Nephron progenitor cell (in vitro differentiated cells): ENCODE data around the gene PYHIN1.

Experiments used
- DNase-seq: peaks from one replicate; pipeline ENCODE4 v3.0.0; 2021
- H3K27ac Mint-ChIP-seq: 2 replicates; pipeline ENCODE4 v1.8.0; 2021; ENCODE audit warnings: mild to moderate bottlenecking, moderate library complexity, mixed read lengths
- H3K27me3 Mint-ChIP-seq: 2 replicates; pipeline ENCODE4 v1.8.0; 2021; ENCODE audit warnings: mild to moderate bottlenecking, low read depth, mixed read lengths; ENCODE audit not compliant: poor library complexity
- H3K36me3 Mint-ChIP-seq: 2 replicates; pipeline ENCODE4 v1.8.0; 2021; ENCODE audit warnings: low read depth, mixed read lengths
- H3K4me1 Mint-ChIP-seq: 2 replicates; pipeline ENCODE4 v1.8.0; 2021; ENCODE audit warnings: mixed read lengths
- H3K4me3 Mint-ChIP-seq: 2 replicates; pipeline ENCODE4 v1.8.0; 2021; ENCODE audit warnings: mild to moderate bottlenecking, moderate library complexity, mixed read lengths
- H3K9me3 Mint-ChIP-seq: 2 replicates; pipeline ENCODE4 v1.8.0; 2021; ENCODE audit warnings: mild to moderate bottlenecking, moderate library complexity, mixed read lengths
- TF ChIP-seq, protein P1 (sequence below): fragments of 200-600 bp; sonication (generic); IDR thresholded peaks from 2 replicates; pipeline ENCODE4 v1.5.0; 2021; ENCODE audit warnings: antibody characterized with exemption

Gene PYHIN1

DNA sequence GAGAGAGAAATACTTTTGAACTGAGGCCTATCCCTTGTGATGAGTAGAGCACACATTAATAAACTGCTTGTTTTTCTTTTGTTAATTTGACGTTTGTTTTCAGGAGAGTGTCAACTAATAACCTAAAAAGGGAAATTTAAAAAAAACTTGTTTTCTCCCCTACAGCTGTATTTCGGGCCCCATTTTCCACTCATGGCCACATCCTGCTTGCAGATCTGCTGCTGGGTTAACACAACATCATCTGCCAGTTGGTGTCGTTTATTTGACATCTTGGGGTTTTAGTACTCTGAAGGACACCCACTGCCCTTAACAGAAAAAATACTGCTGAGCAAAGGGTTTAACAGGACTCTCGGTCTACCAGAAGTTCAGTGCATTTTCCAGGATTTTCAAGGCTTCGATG, 848 bp upstream of the PYHIN1 start:
- Mint-ChIP-seq H3K36me3 (no peaks in the 10 kb centered on the region), H3K27me3 (no peaks in the 10 kb centered on the region), H3K4me3 (no peak overlapping the region), H3K9me3 (peaks cover 14% of the 10 kb centered on the region), H3K27ac (no peak overlapping the region), H3K4me1 (no peaks in the 10 kb centered on the region)
- TF ChIP-seq, protein P1, sequence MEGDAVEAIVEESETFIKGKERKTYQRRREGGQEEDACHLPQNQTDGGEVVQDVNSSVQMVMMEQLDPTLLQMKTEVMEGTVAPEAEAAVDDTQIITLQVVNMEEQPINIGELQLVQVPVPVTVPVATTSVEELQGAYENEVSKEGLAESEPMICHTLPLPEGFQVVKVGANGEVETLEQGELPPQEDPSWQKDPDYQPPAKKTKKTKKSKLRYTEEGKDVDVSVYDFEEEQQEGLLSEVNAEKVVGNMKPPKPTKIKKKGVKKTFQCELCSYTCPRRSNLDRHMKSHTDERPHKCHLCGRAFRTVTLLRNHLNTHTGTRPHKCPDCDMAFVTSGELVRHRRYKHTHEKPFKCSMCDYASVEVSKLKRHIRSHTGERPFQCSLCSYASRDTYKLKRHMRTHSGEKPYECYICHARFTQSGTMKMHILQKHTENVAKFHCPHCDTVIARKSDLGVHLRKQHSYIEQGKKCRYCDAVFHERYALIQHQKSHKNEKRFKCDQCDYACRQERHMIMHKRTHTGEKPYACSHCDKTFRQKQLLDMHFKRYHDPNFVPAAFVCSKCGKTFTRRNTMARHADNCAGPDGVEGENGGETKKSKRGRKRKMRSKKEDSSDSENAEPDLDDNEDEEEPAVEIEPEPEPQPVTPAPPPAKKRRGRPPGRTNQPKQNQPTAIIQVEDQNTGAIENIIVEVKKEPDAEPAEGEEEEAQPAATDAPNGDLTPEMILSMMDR = no peak
- no peak for DNase-seq

DNA sequence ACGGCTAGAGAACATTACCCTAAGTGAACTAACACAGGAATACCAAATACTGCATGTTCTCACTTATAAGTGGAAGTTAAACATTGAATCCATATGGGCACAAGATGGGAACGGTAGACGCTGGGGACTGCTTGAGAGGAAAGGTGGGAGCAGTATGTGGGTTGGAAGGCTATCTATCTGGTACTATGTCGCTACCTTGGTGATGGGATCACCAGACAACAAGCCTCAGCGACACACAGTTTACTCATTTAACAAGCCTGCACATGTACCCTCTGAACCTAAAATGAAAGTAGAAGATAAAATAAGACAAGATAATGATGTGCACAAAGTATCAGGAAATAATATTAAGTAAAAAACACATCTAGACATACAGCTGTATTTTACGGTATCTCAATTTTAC, 819 bp downstream of the PYHIN1 start:
- Mint-ChIP-seq H3K27ac (no peak overlapping the region), H3K4me1 (no peaks in the 10 kb centered on the region), H3K36me3 (no peaks in the 10 kb centered on the region), H3K4me3 (no peak overlapping the region), H3K27me3 (no peaks in the 10 kb centered on the region), H3K9me3 (peaks cover 8% of the 10 kb centered on the region)
- DNase-seq = no peak
- TF ChIP-seq, protein P1 = no peak

DNA sequence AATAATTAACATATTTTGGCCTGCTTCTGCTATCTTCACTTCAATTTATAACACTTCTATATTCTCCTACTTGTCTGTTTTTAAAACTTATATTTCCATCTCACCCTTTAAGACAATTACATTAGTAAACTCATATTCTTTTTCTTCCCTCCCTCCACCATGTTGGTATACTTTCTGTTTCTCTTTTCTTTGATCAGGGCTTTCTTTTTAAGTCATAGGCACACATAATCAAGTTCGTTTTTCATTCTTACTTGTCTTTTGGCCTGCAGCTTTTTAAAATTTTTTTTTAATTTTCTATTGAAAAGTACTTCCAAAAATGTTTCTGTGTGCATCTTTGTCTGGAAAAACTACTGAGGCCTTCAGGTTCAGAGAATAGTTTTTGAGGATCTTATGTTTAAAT, 2.3 kb downstream of the PYHIN1 start:
- no peaks in the 10 kb centered on the region for H3K36me3 Mint-ChIP-seq
- H3K4me3 Mint-ChIP-seq = no peak overlapping the region
- H3K27ac Mint-ChIP-seq = no peak overlapping the region

DNA sequence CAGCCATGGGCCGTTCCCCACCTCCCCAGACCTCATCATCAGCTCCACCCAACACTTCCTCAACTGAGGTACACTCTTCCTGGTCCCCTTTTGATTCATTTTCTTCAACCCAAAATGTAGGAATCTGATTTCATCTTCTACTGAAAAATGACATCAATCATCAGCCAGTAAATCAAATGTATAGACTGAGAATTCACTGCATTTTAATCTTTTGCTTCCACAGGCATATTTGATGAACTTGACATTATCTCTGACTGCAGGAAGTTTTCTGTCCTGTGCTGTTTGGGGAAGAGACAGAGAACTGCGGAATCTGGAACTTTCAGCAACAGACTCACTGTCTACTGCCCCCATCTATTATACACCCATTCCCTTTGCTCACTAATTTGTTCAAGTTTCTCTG, 7.8 kb downstream of the PYHIN1 start:
- no peak overlapping the region for H3K4me3 Mint-ChIP-seq
- no peak overlapping the region for H3K27ac Mint-ChIP-seq
- DNase-seq = no peak
- no peaks in the 10 kb centered on the region for H3K9me3 Mint-ChIP-seq
- TF ChIP-seq, protein P1 = no peak
- H3K27me3 Mint-ChIP-seq = peaks cover 3% of the 10 kb centered on the region
- H3K4me1 Mint-ChIP-seq = no peaks in the 10 kb centered on the region
- H3K36me3 Mint-ChIP-seq = no peaks in the 10 kb centered on the region

More for the DNA sequence above, 2.3 kb downstream of the PYHIN1 start:
- Mint-ChIP-seq H3K4me1 (no peaks in the 10 kb centered on the region), H3K9me3 (peaks cover 4% of the 10 kb centered on the region), H3K27me3 (no peaks in the 10 kb centered on the region)
- DNase-seq = no peak
- TF ChIP-seq, protein P1 = no peak

DNA sequence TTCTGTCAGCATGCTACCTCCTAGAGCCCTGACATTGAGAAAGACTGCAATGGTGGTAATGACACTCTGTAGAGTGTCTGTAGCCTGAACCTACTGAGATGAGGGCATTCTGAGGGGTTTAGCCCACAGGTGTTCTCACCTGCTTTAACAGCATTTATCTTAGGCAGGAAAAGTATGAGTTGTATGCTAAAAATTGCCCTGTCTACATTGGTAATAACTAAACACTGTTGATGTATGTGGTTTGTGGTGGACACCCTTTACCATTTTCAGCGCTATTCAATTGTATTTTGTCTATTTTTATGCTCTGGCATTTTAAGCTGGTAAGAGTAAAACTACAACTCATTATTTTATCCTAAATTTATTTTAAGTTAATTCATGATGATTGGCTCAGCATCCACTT, 10.0 kb downstream of the PYHIN1 start:
- H3K36me3 Mint-ChIP-seq = no peaks in the 10 kb centered on the region
- DNase-seq = no peak
- H3K9me3 Mint-ChIP-seq = no peaks in the 10 kb centered on the region
- no peak overlapping the region for H3K4me3 Mint-ChIP-seq
- H3K4me1 Mint-ChIP-seq = no peaks in the 10 kb centered on the region
- TF ChIP-seq, protein P1 = no peak
- H3K27ac Mint-ChIP-seq = no peak overlapping the region
- peaks cover 4% of the 10 kb centered on the region for H3K27me3 Mint-ChIP-seq

DNA sequence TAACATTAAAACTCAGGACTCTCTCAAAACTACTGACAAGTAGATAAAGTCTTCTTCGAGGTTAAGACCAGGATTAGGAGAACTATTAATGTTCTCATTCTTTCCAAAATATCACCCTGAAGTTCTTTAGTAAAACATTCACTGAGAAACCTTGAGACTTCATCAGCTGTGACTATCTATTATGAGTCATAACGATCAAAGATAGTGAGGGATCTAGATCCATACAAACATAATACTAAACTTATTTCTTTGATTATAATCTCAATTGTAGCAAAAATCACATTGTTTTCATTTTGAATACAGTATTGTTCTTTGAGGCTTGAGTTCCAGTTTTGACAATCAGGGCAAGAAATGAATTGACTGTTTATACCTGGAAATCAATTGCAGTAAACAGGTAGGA, 11.1 kb downstream of the PYHIN1 start:
- H3K27ac Mint-ChIP-seq = no peak overlapping the region
- no peak for DNase-seq
- TF ChIP-seq, protein P1 = no peak
- H3K4me1 Mint-ChIP-seq = no peaks in the 10 kb centered on the region
- no peak overlapping the region for H3K4me3 Mint-ChIP-seq
- no peaks in the 10 kb centered on the region for H3K9me3 Mint-ChIP-seq
- no peaks in the 10 kb centered on the region for H3K36me3 Mint-ChIP-seq
- peaks cover 7% of the 10 kb centered on the region for H3K27me3 Mint-ChIP-seq
